CD14-positive monocyte (primary cell): Measurements from ENCODE around the gene ANP32A. TPM values are rescaled to one million over a fixed set of nuclear protein-coding genes. Genes with fewer than 3 reads are reported as not detected.

Source experiments
- DNase-seq, 3 donors: peaks; one replicate each; pipeline ENCODE4 v3.0.0-alpha.2; 2011 to 2022
- H2AFZ ChIP-seq: 2 replicates; pipeline ENCODE4 v1.6.0; 2012; ENCODE audit warnings: mild to moderate bottlenecking, low read depth, low read length, inconsistent platforms; ENCODE audit not compliant: insufficient read depth, poor library complexity, severe bottlenecking
- H3K27ac ChIP-seq, 2 donors: 1 replicate in 1 of 2; 2 replicates in 1 of 2; pipeline ENCODE4 v1.5.1; 2012 to 2013; ENCODE audit warnings: low read length in 2 of 2, control low read depth in 1 of 2, inconsistent platforms in 1 of 2, low read depth in 1 of 2, mild to moderate bottlenecking in 1 of 2
- H3K27me3 ChIP-seq, 2 donors: one replicate each; pipeline versions ENCODE4 v1.6.0 to v1.6.1; 2011 to 2013; ENCODE audit warnings: low read length in 2 of 2; ENCODE audit not compliant: control insufficient read depth in 2 of 2, insufficient read depth in 2 of 2
- H3K36me3 ChIP-seq, 2 donors: replicated peaks in 1 of 2; 1 replicate in 1 of 2; 2 replicates in 1 of 2; pipeline versions ENCODE4 v1.5.1 to v1.6.1; 2012 to 2013; ENCODE audit warnings: low read length in 2 of 2, control low read depth in 1 of 2, inconsistent platforms in 1 of 2, mild to moderate bottlenecking in 1 of 2; ENCODE audit not compliant: insufficient read depth in 2 of 2, control insufficient read depth in 1 of 2
- H3K4me1 ChIP-seq, 2 donors: 1 replicate in 1 of 2; 2 replicates in 1 of 2; pipeline versions ENCODE4 v1.5.1 to v1.6.1; 2012 to 2013; ENCODE audit warnings: low read length in 2 of 2, control low read depth in 1 of 2, inconsistent platforms in 1 of 2, mild to moderate bottlenecking in 1 of 2, moderate library complexity in 1 of 2; ENCODE audit not compliant: insufficient read depth in 2 of 2, control insufficient read depth in 1 of 2
- H3K4me2 ChIP-seq: replicated peaks from 2 replicates; pipeline ENCODE3; 2012; ENCODE audit warnings: low read length, moderate library complexity, mild to moderate bottlenecking; ENCODE audit not compliant: poor library complexity, severe bottlenecking; ENCODE audit errors: extremely low read depth
- H3K4me3 ChIP-seq, 3 experiments: fragments of 200-600 bp in 1 of 3; sonication (generic) in 1 of 3; replicated peaks in 1 of 3; 1 replicate in 2 of 3; 2 replicates in 1 of 3; pipeline ENCODE4 v1.5.1; 2011 to 2013; ENCODE audit warnings: low read length in 3 of 3, mild to moderate bottlenecking in 3 of 3, control low read depth in 2 of 3, low read depth in 2 of 3, inconsistent platforms in 1 of 3, moderate library complexity in 1 of 3
- H3K79me2 ChIP-seq: 2 replicates; pipeline ENCODE4 v1.6.0; 2012; ENCODE audit warnings: mild to moderate bottlenecking, control low read depth, inconsistent platforms, low read length, moderate library complexity; ENCODE audit not compliant: insufficient read depth
- H3K9ac ChIP-seq: 2 replicates; pipeline ENCODE4 v1.6.0; 2017; ENCODE audit warnings: low read length, mild to moderate bottlenecking; ENCODE audit not compliant: insufficient read depth, poor library complexity, severe bottlenecking
- H3K9me3 ChIP-seq, 2 donors: replicated peaks in 1 of 2; 1 replicate in 1 of 2; 2 replicates in 1 of 2; pipeline versions ENCODE4 v1.5.1 to v1.6.1; 2012 to 2013; ENCODE audit warnings: low read length in 2 of 2, control low read depth in 1 of 2; ENCODE audit not compliant: control insufficient read depth in 1 of 2, insufficient read depth in 1 of 2
- H4K20me1 ChIP-seq: 2 replicates; pipeline ENCODE4 v1.6.0; 2012; ENCODE audit warnings: mild to moderate bottlenecking, low read length, control low read depth, moderate library complexity; ENCODE audit not compliant: insufficient read depth
- H3K27ac Mint-ChIP-seq, 7 donors: one replicate each; pipeline ENCODE4 v1.8.0; 2020; ENCODE audit warnings: mild to moderate bottlenecking in 7 of 7, mixed read lengths in 7 of 7, moderate library complexity in 6 of 7, inconsistent platforms in 2 of 7
- H3K27me3 Mint-ChIP-seq, 3 donors: one replicate each; pipeline ENCODE4 v1.8.0; 2021 to 2022; ENCODE audit warnings: low read depth in 3 of 3, mild to moderate bottlenecking in 3 of 3, mixed read lengths in 3 of 3, moderate library complexity in 3 of 3, inconsistent platforms in 1 of 3
- H3K36me3 Mint-ChIP-seq, 2 donors: one replicate each; pipeline ENCODE4 v1.8.0; 2020; ENCODE audit warnings: mixed read lengths in 2 of 2, inconsistent platforms in 1 of 2, mild to moderate bottlenecking in 1 of 2
- H3K4me1 Mint-ChIP-seq: one replicate; pipeline ENCODE4 v1.8.0; 2020; ENCODE audit warnings: mild to moderate bottlenecking, mixed read lengths
- H3K4me3 Mint-ChIP-seq, 2 donors: one replicate each; pipeline ENCODE4 v1.8.0; 2020; ENCODE audit warnings: mild to moderate bottlenecking in 2 of 2, mixed read lengths in 2 of 2, moderate library complexity in 1 of 2
- H3K9me3 Mint-ChIP-seq, 7 donors: one replicate each; pipeline ENCODE4 v1.8.0; 2020 to 2022; ENCODE audit warnings: mixed read lengths in 7 of 7, mild to moderate bottlenecking in 6 of 7, moderate library complexity in 6 of 7, inconsistent platforms in 2 of 7
- CTCF ChIP-seq: fragments of 200-600 bp; IDR thresholded peaks from one replicate; pipeline ENCODE4 v1.8.0; 2022; ENCODE audit warnings: antibody characterized with exemption, mild to moderate bottlenecking
- WGBS: methylation state at CpG from one replicate; pipeline ENCODE4 v1.1.5; 2013; ENCODE audit warnings: missing lambda C conversion rate; ENCODE audit not compliant: insufficient coverage; 5-methylcytosine and 5-hydroxymethylcytosine counted together
- intact Hi-C, 2 donors: fragments of 100-400 bp; cut with micrococcal nuclease; formaldehyde crosslinking; loops; one replicate each; pipeline versions ENCODE4 v1.15.0 to v1.15.1; 2023
- polyA plus RNA-seq, 3 donors: library from polyadenylated mRNA; depleted of rRNA in 1 of 3; unstranded in 2 of 3; stranded (reverse) in 1 of 3; fragments of 300-500 nt in 2 of 3; fragments of >200 nt in 1 of 3; fragmentation: Illumina TruSeq in 2 of 3; gene quantifications; 1 replicate in 2 of 3; 2 replicates in 1 of 3; pipeline ENCODE4 v1.2.3, GENCODE V29; 2012 to 2021

The ANP32A gene
- polyA plus RNA-seq, 3 donors, result 75.4 to 98.8 (median 86.8) TPM

- H3K27me3 ChIP-seq, result peaks cover 48 to 63% of the 10 kb centered on the region in 2 donors
- no peak for DNase-seq
- WGBS, result no CpG with 5 or more reads among the region's 5 CpGs
- H3K27me3 Mint-ChIP-seq, result peaks cover 47 to 62% (median 47%) of the 10 kb centered on the region in 3 donors
- H2AFZ ChIP-seq, result no peak overlapping the region
- no peak overlapping the region for H3K4me2 ChIP-seq
- no peaks in the 10 kb centered on the region for H3K36me3 ChIP-seq
- no peak for TF ChIP-seq CTCF
- intact Hi-C loops, result no loop called here
- H3K4me1 ChIP-seq, result peaks cover 7% of the 10 kb centered on the region in 2 donors
- H3K9me3 Mint-ChIP-seq, result peaks cover 0 to 5% (median 3%) of the 10 kb centered on the region in 7 donors
- H3K36me3 Mint-ChIP-seq, result peaks cover 0 to 3% of the 10 kb centered on the region in 2 donors
- no peak overlapping the region for H3K27ac ChIP-seq
- no peak overlapping the region for H3K4me3 ChIP-seq
- H4K20me1 ChIP-seq, result no peaks in the 10 kb centered on the region
- H3K4me1 Mint-ChIP-seq, result peaks cover 10% of the 10 kb centered on the region
- peaks cover 0 to 8% of the 10 kb centered on the region in 2 donors for H3K9me3 ChIP-seq
- no peak overlapping the region for H3K9ac ChIP-seq
- H3K4me3 Mint-ChIP-seq, result peak overlapping the region in 1 of 2 donors; percentile 39
- no peaks in the 10 kb centered on the region for H3K79me2 ChIP-seq
- H3K27ac Mint-ChIP-seq, result no peak overlapping the region
Observed at GRCh38 chr15:68844856-68845550, 24.3 kb upstream of the ANP32A start.

- H4K20me1 ChIP-seq, result no peaks in the 10 kb centered on the region
- intact Hi-C loops, result no loop called here
- H3K27ac ChIP-seq, result no peak overlapping the region
- Mint-ChIP-seq H3K9me3 (peaks cover 0 to 6% (median 3%) of the 10 kb centered on the region in 7 donors), H3K4me3 (peak overlapping the region; percentile 68 to 92), H3K36me3 (peaks cover 0 to 3% of the 10 kb centered on the region in 2 donors), H3K27me3 (peaks cover 56 to 72% (median 60%) of the 10 kb centered on the region in 3 donors), H3K4me1 (peaks cover 10% of the 10 kb centered on the region), H3K27ac (no peak overlapping the region)
- peak in 1 of 3 donors; percentile 12 for DNase-seq
- WGBS, result 2% methylated on average over 19 of the region's 32 CpGs
- peak overlapping the region; percentile 75 for H3K4me2 ChIP-seq
- H3K79me2 ChIP-seq, result no peaks in the 10 kb centered on the region
- no peaks in the 10 kb centered on the region for H3K36me3 ChIP-seq
- peak overlapping the region; percentile 34 for H3K9ac ChIP-seq
- peaks cover 0 to 8% of the 10 kb centered on the region in 2 donors for H3K9me3 ChIP-seq
- H3K27me3 ChIP-seq, result peaks cover 56 to 76% of the 10 kb centered on the region in 2 donors
- H3K4me3 ChIP-seq, result peak overlapping the region in 2 of 3 experiments; percentile 9 to 62
- TF ChIP-seq CTCF, result no peak
- H2AFZ ChIP-seq, result peak overlapping the region; percentile 72
- H3K4me1 ChIP-seq, result peaks cover 7% of the 10 kb centered on the region in 2 donors
Observed at GRCh38 chr15:68843425-68844311, 23.0 kb upstream of the ANP32A start.
